ENCODE measurements around the gene PANK4. TPM values are rescaled to one million over a fixed set of nuclear protein-coding genes. Genes with fewer than 3 reads are reported as not detected.
A peak's percentile ranks its signal among the peaks of the same experiment; 100 is the strongest.

PANK4 gene
- total RNA-seq, 8 experiments from 2014 or later, result 24.9 to 44.0 (median 37.3) TPM

DNA sequence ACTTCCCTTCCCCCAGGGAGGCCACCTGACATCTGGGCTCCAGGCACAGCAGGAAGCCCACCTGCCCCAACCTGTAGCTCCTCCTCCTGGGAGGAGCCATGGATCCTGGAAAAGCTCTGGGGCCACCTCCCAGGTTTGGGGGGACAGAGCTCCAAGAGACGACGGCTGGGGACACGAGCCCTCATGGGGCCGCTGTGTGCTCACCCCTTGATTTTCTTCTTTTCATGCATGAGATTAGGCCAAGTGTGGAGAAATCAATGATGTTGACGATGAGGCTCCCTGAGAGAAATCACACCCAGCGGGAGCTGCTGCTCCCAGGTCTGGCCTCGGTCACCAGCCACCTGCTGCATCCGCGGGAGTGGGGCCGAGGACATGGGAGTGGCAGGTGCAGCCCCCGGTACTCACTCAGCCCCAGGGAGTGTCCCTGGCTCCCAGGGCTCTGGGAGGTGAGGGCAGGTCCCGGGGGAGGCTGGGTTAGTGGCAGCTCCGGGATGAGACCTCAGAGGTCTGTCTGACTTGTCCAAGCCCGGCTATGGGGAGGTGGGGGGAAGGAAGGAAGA, 38.5 kb upstream of the PANK4 start:
- peak in 1 of 8 experiments; percentile 15 for ATAC-seq (replicated peaks in 6 of 8)
- Histone ChIP-seq H3K27ac (peak overlapping the region in 1 of 2 donors; percentile 35), H3K4me1 (replicated peaks in 1 of 2) (peaks cover 14% of the 10 kb centered on the region in 2 donors), H3K4me3 (no peak overlapping the region)
- in situ Hi-C loops (cut with MboI; ENCODE audit: low pct_unique_long_range_greater_than_20kb in 2 of 9, low sequenced_read_pairs in 9 of 9, unreplicated experiment in 9 of 9), result loop anchor here in 1 of 9 experiments (25.0 kb wide), 1 partner anchor 872 kb away; no protein-coding TSS in a partner anchor
- 60 to 100% (median 76%) methylated on average over 1 to 9 of the region's 14 CpGs; no CpG with 5 or more reads in 5 of the 10 experiments for WGBS, 10 experiments

- Histone ChIP-seq H3K27ac (no peak overlapping the region), H3K4me3 (no peak overlapping the region), H3K4me1 (replicated peaks in 1 of 2) (peaks cover 14% of the 10 kb centered on the region in 2 donors)
- in situ Hi-C loops (cut with MboI; ENCODE audit: low pct_unique_long_range_greater_than_20kb in 2 of 9, low sequenced_read_pairs in 9 of 9, unreplicated experiment in 9 of 9), result loop anchor here in 1 of 9 experiments (25.0 kb wide), 1 partner anchor 873 kb away; no protein-coding TSS in a partner anchor
- WGBS, 10 experiments, result 54 to 97% (median 83%) methylated on average over 3 to 8 of the region's 20 CpGs; no CpG with 5 or more reads in 5 of the 10 experiments
- ATAC-seq (replicated peaks in 6 of 8), result no peak
Measured at GRCh38 chr1:2564006-2564814, 37.8 kb upstream of the PANK4 start.

GRCh38 chr1:2563205-2563604, 36.8 kb upstream of the PANK4 start:
- in situ Hi-C loops (cut with MboI; ENCODE audit: low pct_unique_long_range_greater_than_20kb in 2 of 9, low sequenced_read_pairs in 9 of 9, unreplicated experiment in 9 of 9), result loop anchor here in 1 of 9 experiments (25.0 kb wide), 1 partner anchor 874 kb away; no protein-coding TSS in a partner anchor
- 84 to 89% methylated on average over 7 to 8 of the region's 18 CpGs; no CpG with 5 or more reads in 8 of the 10 experiments for WGBS, 10 experiments
- peak in 3 of 8 experiments; percentile 12 to 15 (median 13) for ATAC-seq (replicated peaks in 6 of 8)

DNA sequence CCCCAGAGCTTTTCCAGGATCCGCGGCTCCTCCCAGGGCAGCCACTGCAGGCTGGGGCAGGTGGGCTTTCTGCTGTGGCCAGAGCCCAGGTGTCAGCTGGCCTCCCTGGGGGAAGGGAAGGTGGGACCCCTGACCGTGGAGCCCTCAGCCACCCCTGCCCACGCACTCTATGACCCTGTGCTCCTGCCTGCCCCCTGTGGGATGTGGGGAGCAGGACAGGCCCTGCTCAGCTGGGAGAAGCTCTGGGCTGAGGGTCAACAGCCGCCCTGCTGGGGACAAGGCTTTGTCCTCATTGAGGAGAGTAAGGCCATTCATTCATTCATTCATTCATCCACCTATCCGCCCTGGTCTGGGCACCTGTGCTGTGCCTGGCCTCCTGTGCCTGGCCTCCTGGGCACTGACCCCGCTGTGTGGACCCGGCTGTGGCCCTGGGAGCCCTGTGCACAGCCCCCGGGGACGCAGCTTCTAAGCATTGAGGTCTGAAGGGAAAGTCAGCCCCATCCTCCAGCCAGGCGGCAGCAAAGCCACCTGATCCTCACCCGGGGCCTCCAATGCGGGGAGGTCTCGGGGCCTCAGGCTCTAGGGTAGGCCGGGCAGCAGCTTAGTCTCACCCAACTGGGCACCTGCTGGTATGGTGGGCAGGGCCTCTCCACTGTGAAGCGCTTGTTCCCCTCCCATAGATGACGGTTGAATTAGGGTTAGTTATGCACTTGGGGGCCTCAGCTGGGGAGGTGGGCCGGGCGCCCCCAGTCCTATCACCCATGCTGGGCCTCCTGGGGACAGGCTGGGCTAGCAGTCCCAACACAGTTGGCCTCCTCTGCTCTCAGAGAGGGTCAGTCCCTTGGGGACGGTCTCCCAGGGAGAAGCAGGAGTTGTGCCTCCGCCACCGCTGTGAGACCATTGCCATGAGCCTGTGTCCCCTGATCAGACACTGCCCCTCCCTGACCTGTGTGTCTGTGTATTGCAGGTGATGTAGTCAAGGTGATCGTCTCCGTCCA, 35.8 kb upstream of the PANK4 start:
- 80 to 95% (median 86%) methylated on average over 5 to 10 of the region's 24 CpGs; no CpG with 5 or more reads in 6 of the 10 experiments for WGBS, 10 experiments
- H3K27ac ChIP-seq, result no peak overlapping the region
- peaks cover 11 to 14% of the 10 kb centered on the region in 2 donors for H3K4me1 ChIP-seq (replicated peaks in 1 of 2)
- in situ Hi-C loops (cut with MboI; ENCODE audit: low pct_unique_long_range_greater_than_20kb in 2 of 9, low sequenced_read_pairs in 9 of 9, unreplicated experiment in 9 of 9), result loop anchor here in 1 of 9 experiments (25.0 kb wide), 1 partner anchor 875 kb away; no protein-coding TSS in a partner anchor
- ATAC-seq (replicated peaks in 6 of 8), result peak in 1 of 8 experiments; percentile 4
- H3K4me3 ChIP-seq, result no peak overlapping the region

More at GRCh38 chr1:2563205-2563604, 36.8 kb upstream of the PANK4 start:
- Histone ChIP-seq H3K4me3 (no peak overlapping the region), H3K4me1 (replicated peaks in 1 of 2) (peaks cover 11 to 14% of the 10 kb centered on the region in 2 donors), H3K27ac (no peak overlapping the region)

GRCh38 chr1:2561446-2561845, 35.0 kb upstream of the PANK4 start:
- no peak for ATAC-seq (replicated peaks in 6 of 8)
- in situ Hi-C loops (cut with MboI; ENCODE audit: low pct_unique_long_range_greater_than_20kb in 2 of 9, low sequenced_read_pairs in 9 of 9, unreplicated experiment in 9 of 9), result loop anchor here in 1 of 9 experiments (25.0 kb wide), 1 partner anchor 876 kb away; no protein-coding TSS in a partner anchor
- 71 to 90% (median 87%) methylated on average over 1 to 4 of the region's 11 CpGs; no CpG with 5 or more reads in 4 of the 10 experiments for WGBS, 10 experiments

GRCh38 chr1:2560299-2561073, 34.1 kb upstream of the PANK4 start:
- WGBS, 10 experiments, result 80 to 94% (median 80%) methylated on average over 2 to 7 of the region's 15 CpGs; no CpG with 5 or more reads in 7 of the 10 experiments
- ATAC-seq (replicated peaks in 6 of 8), result no peak
- in situ Hi-C loops (cut with MboI; ENCODE audit: low pct_unique_long_range_greater_than_20kb in 2 of 9, low sequenced_read_pairs in 9 of 9, unreplicated experiment in 9 of 9), result loop anchor here in 1 of 9 experiments (25.0 kb wide), 1 partner anchor 877 kb away; no protein-coding TSS in a partner anchor
- Histone ChIP-seq H3K4me1 (replicated peaks in 1 of 2) (peaks cover 24 to 31% of the 10 kb centered on the region in 2 donors), H3K27ac (no peak overlapping the region), H3K4me3 (no peak overlapping the region)

More at GRCh38 chr1:2561446-2561845, 35.0 kb upstream of the PANK4 start:
- H3K4me1 ChIP-seq (replicated peaks in 1 of 2), result peaks cover 14 to 22% of the 10 kb centered on the region in 2 donors
- no peak overlapping the region for H3K27ac ChIP-seq
- H3K4me3 ChIP-seq, result no peak overlapping the region

DNA sequence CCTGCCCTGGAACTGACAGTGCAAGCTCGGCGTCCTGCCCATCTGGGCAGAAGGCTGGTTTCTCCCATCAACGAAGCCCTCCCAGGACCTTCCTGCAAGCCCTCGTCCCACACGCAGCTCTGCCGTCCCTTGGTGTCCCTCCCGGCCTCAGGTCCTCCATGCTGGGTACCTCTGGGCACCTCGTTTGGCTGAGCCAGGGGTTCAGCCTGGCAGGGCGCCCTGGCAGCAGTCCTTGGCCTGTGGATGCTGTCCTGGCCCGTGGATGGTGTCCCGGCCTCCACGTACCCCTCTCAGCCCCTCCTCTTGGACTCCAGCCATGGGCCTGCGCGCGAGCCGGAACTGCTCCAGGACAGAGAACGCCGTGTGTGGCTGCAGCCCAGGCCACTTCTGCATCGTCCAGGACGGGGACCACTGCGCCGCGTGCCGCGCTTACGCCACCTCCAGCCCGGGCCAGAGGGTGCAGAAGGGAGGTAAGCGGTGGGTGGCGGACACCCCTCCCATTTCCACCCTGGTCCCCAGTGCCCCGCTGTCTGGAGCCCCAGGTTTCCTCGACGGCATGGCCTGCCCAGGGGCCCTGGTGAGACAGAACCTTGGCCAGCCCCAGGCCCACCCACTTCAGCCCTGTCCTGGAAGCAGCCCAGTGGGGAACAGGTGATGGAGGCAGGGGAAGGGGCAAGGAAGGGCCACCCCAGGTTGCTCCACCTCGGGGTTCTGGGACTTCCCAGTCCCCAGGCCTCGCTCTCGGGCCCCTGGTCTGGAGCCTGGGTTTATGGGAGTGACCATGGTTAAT, 33.3 kb upstream of the PANK4 start:
- ATAC-seq (replicated peaks in 6 of 8), result no peak
- no peak overlapping the region for H3K4me3 ChIP-seq
- WGBS, 10 experiments, result 30 to 95% (median 76%) methylated on average over 2 to 12 of the region's 35 CpGs; no CpG with 5 or more reads in 5 of the 10 experiments
- H3K4me1 ChIP-seq (replicated peaks in 1 of 2), result peaks cover 25 to 30% of the 10 kb centered on the region in 2 donors
- in situ Hi-C loops (cut with MboI; ENCODE audit: low pct_unique_long_range_greater_than_20kb in 2 of 9, low sequenced_read_pairs in 9 of 9, unreplicated experiment in 9 of 9), result loop anchor here in 1 of 9 experiments (25.0 kb wide), 1 partner anchor 878 kb away; no protein-coding TSS in a partner anchor
- no peak overlapping the region for H3K27ac ChIP-seq

DNA sequence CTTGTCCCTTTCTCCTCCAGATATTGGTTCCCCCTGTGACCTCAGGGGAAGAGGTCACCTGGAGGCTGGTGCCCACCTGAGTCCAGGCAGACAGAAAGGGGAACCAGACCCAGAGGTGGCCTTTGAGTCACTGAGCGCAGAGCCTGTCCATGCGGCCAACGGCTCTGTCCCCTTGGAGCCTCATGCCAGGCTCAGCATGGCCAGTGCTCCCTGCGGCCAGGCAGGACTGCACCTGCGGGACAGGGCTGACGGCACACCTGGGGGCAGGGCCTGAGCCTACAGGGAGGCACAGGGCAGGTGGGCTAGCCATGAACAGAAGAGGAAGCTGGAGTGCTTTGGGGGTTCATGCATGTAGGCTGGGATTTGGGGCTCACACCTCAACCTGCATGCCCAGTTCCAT, 32.5 kb upstream of the PANK4 start:
- ATAC-seq (replicated peaks in 6 of 8), result no peak
- Histone ChIP-seq H3K27ac (no peak overlapping the region), H3K4me1 (replicated peaks in 1 of 2) (peaks cover 30% of the 10 kb centered on the region in 2 donors), H3K4me3 (no peak overlapping the region)
- in situ Hi-C loops (cut with MboI; ENCODE audit: low pct_unique_long_range_greater_than_20kb in 2 of 9, low sequenced_read_pairs in 9 of 9, unreplicated experiment in 9 of 9), result loop anchor here in 1 of 9 experiments (25.0 kb wide), 1 partner anchor 878 kb away; no protein-coding TSS in a partner anchor
- 92 to 100% (median 100%) methylated on average over 1 to 3 of the region's 6 CpGs; no CpG with 5 or more reads in 5 of the 10 experiments for WGBS, 10 experiments

DNA sequence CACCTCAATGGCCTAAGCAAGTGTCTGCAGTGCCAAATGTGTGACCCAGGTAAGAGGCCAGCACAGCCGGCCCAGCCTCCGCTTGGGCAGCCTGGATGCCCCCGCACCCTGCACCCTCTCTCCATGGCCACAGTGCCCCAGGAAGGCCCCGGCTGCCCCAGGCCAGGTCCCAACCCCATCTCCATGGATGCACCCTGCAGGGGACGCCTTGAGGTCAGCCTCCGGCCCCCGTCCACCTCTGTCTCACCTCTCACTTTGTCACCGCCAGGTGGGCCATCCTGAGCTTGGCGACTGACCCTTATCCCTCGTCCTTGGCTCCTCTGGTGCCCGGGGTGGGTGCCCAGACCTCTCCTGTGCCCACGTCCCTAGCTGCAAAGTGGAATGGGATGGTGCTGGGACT, 32.0 kb upstream of the PANK4 start:
- Histone ChIP-seq H3K4me1 (replicated peaks in 1 of 2) (peaks cover 33% of the 10 kb centered on the region in 2 donors), H3K4me3 (no peak overlapping the region), H3K27ac (no peak overlapping the region)
- no peak for ATAC-seq (replicated peaks in 6 of 8)
- 60 to 100% (median 80%) methylated on average over 1 to 8 of the region's 12 CpGs; no CpG with 5 or more reads in 5 of the 10 experiments for WGBS, 10 experiments
- in situ Hi-C loops (cut with MboI; ENCODE audit: low pct_unique_long_range_greater_than_20kb in 2 of 9, low sequenced_read_pairs in 9 of 9, unreplicated experiment in 9 of 9), result loop anchor here in 1 of 9 experiments (25.0 kb wide), 1 partner anchor 879 kb away; no protein-coding TSS in a partner anchor

GRCh38 chr1:2557482-2558400, 31.3 kb upstream of the PANK4 start:
- H3K27ac ChIP-seq, result no peak overlapping the region
- H3K4me1 ChIP-seq (replicated peaks in 1 of 2), result peaks cover 29% of the 10 kb centered on the region in 2 donors
- 83 to 87% methylated on average over 1 to 10 of the region's 30 CpGs; no CpG with 5 or more reads in 8 of the 10 experiments for WGBS, 10 experiments
- no peak overlapping the region for H3K4me3 ChIP-seq
- peak in 2 of 8 experiments; percentile 2 to 3 for ATAC-seq (replicated peaks in 6 of 8)
- in situ Hi-C loops (cut with MboI; ENCODE audit: low pct_unique_long_range_greater_than_20kb in 2 of 9, low sequenced_read_pairs in 9 of 9, unreplicated experiment in 9 of 9), result loop anchor here in 1 of 9 experiments (25.0 kb wide), 1 partner anchor 880 kb away; no protein-coding TSS in a partner anchor
